Measurements from ENCODE around the gene SUPT20HL1.

GRCh38 chrX:24350217-24350616 lies 10.2 kb upstream of the SUPT20HL1 start:
- TF ChIP-seq CTCF (IDR thresholded peaks at IDR 0.05) = no peak
- TF ChIP-seq POLR2A (IDR thresholded peaks at IDR 0.05) = no peak
- no peak for TF ChIP-seq EP300 (IDR thresholded peaks at IDR 0.05)
